Medulla oblongata (tissue), 1 donor: Measurements from ENCODE around the gene RBBP9.
"Not testable (repeated sequence)": the region's sequence is repeated elsewhere in the genome, so short reads cannot be mapped to it uniquely, and the experiment has no call there.

Experiments used
- DNase-seq: peaks from one replicate; pipeline ENCODE4 v3.0.0-alpha.2; 2015; ENCODE audit errors: extremely low spot score

Gene RBBP9

DNA sequence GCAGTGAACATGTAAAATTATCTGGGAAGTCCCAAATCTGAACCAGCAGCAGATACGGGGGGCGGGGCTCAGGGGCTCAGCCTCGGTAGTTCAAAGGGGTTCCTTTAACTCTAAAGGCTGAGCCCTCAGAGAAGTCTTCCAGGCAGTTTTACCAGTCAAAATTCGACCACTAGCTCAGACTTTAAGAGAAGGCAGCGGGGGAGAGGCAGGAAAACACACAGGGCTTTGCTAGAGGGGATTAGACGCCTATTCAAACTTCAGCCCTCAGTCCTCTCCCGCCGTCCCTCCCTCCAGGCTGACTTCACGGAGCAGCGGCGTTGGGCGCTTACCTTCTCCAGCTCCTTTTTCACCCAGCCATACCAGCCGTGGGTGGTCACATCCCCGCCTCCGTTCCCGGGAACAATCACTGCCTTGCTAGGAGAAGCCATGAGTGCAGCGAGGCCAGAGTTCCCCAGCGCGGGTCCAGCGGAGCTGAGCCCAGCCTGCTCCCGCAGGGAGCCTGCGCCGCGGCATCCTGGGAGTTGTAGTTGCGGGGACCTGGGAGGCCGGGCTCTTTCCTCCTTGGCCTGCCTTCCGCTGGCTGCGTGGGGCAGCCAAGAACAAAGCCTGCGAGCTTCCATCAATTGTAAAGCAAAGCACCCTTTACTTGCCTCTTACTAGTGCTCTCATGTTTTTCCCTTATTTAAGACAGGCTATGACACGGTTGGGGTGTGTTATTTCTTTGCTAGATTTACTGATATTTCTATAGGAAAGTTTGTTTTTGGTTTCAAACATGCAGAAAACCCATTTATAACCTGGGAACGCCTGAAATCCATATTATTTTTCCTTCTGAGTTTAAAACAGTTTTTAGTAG lies at the start of gene RBBP9:
TSS of gene RBBP9 (minus strand) at position 486 of the 853 bp plus-strand sequence. CDS start at position 428, 58 bp downstream.
- DNase-seq: peak; percentile 86

DNA sequence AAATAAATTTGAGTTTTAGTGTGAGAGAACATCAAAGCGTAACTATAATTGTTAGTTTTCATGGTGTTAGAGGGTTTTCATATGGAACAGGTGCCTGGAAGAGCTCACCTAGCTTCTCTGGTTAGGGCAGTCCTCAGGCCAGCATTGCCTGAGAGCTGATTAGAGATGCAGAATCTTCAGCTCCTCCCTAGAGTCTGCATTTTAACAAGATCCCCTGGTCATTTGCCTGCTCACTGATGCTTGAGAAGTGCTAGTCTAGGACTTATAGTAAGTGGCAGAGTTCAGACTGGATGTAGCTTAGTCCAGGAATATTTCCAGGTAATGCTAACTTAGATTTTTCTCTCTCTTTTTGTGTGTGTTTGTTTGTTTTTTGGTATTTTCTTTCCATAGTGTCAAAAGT lies 48.5 kb upstream of the RBBP9 start:
- DNase-seq: no peak

DNA sequence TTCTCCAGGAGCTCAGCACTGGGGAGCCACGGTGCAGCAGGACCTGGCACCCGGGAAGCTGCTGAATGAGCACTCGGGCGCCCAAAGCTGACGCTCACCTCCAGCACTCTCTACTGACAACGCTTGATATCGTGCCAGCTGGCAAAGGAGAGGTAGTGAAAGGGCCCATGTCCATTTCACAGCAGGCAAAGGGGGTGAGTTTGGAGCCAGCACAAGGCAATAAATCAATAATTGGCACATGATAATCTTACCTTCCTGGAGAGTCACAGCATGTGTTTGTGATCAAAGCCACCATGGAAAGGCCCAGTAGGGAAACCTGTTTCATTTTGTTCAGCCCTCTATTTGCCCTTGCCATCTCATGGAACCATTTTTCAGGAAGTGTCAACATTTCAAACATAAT lies 46.9 kb upstream of the RBBP9 start:
- DNase-seq: no peak

DNA sequence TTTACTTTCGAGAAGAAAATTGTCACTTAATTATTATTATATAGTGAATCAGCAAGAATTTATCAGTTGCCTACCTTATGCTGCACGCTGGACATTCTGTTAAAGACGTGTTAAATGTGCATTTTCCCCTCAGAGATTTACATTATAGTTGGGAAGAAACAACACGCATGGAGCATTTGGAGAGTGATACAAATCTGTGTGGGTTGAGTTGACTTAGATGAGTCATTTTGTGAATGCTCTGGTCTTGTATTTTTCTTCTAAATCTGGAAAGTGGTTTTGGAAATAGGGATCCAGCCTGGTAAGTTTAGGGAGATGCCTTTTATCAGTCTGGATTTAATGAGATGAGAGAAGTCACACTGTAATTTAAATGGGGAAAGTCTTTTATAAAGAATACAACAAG lies 46.2 kb upstream of the RBBP9 start:
- no peak for DNase-seq

DNA sequence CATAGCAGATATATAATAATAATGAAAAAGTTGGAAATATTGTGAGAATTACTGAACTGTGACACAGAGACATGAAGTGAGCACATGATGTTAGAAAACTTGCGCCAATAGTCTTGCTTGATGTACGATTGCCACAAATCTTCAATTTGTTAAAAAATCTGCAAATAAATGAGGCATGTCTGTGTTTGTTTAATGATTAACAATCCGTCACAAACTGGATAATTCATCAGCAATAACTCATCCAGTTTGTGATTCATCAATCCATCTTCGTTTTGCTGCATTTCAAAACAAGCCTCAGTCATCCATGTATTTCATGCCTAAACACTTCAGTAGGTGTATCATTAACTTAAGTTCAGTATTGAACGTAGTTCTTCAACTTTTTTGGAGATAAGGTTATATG lies 44.7 kb upstream of the RBBP9 start:
- DNase-seq: no peak

DNA sequence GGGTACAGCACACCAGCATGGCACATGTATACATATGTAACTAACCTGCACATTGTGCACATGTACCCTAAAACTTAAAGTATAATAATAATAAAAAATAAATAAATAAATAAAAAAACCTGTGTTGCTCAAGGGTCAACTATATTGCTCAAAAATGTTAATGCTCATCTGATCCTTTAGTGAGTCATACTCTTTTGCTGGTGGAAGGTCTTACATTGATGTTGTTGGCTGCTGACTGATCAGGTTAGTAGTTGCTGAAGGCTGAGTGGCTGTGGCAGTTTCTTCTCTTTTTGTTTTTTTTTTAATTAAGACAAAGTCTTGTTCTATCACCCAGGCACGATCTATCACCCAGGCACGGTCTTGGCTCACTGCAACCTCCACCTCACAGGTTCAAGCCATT lies 40.6 kb upstream of the RBBP9 start:
- DNase-seq: no peak

DNA sequence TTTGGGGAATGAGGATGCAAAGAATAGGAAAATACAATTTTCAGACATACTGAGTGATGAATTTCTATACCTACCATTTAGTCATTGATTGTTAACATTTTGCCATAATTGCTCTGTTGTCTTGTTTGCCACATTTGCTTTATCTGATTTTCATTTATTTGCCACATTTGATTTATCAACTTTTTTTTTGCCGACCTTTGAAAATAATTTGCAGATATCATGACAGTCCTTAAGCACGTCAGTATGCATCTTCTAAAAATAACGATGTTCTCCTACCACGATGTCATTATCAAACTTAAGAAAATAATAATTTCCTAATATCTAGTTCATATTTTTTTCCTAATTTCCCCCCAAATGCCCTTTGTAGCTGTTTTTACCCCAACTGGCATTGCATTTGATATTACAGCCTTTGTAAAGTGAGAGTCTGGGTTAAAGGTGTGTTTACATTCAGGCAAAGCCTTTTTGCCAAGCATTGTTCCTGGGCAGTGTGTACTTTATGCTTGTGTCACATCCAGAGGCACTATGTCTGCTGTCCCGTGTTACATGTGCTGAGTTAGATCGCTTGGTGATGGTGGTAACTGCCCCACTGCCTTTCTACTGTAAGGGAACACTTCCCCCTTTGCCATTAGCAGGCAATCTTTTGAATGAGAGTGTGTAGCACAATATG lies 37.1 kb upstream of the RBBP9 start:
- DNase-seq: no peak

DNA sequence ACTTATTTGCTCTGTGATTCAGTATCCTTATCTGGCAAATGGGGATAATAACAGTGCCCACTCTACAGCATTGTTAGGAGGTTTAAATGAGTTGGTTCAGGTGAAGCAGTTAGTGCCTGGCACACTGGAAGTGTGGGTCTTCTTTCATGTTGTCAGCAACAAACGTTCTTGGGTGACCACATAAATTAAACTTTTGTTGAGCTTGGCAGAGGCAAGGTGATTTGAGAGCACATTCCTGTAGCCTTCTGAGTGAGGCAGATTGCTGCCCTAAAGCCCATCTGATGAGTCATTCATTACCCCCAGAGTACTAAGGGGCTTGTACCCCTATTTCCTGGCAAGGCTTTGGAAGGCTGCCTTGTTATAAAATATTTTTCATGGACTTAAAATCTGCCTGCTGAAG lies 36.5 kb upstream of the RBBP9 start:
- DNase-seq: no peak

DNA sequence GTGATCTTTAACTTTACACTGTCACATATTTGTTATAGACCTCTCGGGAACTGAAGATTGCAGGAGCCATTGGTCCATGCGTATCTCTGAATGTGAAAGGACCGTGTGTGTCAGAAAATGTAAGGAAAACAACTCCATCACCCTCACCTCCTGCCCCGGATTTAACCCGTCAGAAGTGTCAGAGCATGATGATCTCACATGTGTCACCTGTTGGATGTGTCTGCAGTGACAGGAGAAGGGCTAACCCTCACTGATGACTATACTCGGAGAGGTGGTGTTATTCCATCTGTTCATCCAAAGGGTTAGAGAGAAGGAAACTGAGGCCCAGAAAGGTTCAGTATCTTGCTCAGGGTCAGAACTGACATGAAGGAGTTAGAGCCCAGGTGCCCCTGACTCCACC lies 35.6 kb upstream of the RBBP9 start:
- no peak for DNase-seq

DNA sequence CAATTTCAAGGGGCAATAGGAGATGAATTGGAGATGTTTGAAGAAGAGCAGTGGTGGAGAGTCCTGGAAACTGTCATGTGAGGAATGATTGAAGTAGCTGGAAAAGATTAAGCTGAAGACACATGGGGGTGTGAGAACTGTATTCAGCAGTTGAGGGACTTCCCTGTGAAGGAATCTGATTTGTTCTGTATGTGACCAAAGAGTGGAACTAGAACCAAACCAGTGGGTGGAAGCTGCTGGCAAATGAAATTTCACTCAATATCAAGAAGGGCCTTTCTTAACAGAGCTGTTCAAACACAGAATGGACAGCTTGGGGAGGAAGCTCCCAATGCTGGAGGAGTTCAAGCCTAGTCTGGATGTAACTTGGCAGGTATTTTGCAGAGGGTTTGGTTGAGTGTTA lies 32.0 kb upstream of the RBBP9 start:
- no peak for DNase-seq

DNA sequence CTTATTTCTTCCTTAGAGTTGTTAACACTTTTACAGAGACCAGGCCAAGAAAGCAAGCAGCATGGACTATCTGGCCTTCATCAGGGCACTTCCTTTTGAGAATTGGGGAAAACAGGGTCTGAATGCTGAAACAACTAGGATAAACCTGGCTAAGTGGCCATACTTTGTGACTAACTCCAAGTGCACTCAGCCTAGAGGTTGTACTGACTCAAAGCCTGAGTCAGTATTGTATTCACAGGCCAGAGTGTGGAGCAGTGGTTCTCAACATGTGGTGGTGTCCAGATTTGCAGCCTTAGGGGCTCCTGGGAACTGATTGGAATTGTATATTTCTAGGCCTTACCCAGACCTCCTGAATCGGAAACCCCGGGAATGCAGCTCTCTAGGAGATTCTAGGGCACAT lies 30.8 kb upstream of the RBBP9 start:
- no peak for DNase-seq

DNA sequence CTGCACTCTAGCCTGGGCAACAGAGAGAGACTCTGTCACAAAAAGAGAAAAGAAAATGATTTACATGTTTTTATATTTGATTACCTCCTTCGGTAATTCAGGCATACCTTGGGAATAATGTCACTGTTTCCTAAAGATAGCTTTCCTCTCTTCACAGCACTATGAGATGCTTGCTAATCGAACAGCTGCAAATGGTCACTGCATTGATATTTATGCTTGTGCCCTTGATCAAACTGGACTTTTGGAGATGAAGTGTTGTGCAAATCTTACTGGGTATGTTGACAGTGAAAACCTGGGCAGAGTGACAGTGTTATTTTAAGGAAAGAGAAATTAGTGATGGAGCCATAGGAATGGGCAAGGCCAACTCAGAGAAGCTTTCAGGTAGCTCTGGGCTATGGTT lies 30.3 kb upstream of the RBBP9 start:
- DNase-seq: no peak

DNA sequence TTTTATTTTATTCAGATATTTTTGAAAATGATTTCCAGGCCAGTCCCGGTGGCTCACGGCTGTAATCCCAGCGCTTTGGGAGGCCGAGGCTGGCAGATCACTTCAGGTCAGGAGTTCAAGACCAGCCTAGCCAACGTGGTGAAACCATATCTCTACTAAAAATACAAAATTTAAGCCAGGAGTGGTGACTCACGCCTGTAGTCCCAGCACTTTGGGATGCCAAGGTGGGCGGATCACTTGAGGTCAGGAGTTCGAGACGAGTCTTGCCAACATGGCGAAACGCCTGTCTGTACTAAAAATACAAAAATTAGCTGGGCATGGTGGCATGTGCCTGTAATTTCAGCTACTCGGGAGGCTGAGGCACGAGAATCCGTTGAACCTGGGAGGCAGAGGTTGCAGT lies 29.7 kb upstream of the RBBP9 start:
- DNase-seq: not testable (repeated sequence)

DNA sequence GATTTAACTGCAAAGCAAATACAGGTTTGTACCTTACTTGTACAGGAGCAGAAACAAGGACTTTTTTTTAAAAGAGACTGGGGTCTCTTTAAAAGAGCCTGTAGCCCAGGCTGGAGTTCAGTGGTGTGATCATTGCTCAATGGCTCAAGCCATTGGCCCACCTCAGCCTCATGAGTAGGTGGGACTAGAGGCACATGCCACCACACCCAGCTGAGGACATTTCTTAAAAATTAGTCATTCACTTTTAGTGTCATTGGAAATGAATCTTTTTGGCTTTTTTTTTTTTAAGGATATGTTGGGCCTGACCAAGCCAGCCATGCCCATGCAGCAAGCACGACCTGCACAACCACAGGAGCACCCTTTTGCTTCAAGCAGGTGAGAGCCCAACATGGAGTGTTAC lies 27.6 kb upstream of the RBBP9 start:
- no peak for DNase-seq

DNA sequence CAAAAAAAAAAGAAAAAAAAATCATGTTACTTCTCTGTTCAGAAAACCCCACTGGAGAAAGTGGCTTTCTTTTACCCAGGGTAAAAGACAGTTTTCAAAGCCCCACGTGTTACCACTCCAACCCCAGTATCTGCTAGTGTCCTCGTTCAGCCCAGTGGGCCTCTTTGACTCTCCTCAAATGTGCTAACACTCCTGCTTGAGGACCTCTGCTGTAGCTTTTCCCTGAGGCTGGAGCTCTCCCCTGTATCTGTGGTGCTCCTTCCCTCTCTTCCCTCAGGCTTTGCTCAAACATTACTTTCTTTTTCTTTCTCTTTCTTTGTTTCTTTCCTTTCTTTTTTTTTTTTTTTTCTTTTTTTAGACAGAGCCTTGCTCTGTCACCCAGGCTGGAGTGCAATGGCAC lies 26.0 kb upstream of the RBBP9 start:
- DNase-seq: no peak

DNA sequence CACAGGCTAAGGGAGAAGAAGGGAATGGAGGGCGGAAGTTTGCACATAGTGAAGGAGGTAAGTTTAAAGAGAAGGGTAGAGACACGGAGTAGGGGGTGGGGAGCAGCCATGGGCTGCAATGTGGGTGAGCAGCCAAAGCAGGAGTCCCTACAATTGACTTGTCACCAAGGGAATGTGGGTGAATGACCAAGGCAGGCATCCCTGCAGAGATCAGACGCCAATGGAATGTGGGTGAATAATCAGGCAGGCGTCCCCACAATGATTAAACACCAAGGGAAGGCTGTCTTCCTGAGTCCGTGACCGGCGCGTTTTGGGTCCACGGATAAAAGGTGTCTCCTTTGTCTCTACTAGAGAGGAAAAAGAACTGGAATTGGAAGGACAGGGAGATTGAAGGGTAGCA lies 25.0 kb upstream of the RBBP9 start:
- not testable (repeated sequence) for DNase-seq

DNA sequence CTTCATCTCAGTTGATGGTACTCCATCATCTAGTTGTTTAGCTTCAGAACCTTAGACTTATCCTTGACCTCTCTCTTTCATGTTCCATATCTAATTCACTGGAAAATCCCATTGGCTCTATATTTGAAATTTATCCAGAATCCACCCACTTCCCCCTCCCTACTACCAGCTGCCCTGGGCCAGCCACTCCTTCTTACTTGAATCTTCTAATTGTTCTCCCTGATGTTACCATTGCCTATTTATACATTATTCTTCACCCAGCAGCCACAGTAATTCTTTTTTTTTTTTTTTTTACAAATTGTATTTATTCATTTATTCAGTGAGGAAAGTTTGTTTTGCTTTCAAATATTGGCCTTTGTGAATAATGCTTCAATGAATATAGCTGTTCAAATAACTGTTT lies 18.9 kb upstream of the RBBP9 start:
- DNase-seq: no peak

DNA sequence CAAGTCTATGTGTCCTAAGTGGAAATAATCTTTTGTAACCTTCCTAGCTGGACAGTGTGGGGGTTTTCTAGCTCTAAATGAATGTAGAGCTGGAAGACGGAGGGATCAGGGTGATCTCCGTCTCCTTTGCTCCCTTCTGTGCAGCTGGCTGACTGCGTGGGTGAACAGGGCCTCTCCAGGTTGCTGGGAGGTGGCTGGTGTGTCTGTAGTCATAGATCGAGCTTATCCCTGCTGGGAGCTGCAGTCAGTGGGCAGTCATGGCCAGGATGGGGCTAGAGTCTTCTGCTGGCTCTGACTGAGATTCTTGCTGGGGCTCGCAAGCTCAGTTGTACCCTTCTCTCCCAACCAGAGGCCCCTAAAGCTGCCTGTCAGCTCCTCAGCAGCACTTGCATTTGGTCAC lies 17.1 kb upstream of the RBBP9 start:
- DNase-seq: no peak

DNA sequence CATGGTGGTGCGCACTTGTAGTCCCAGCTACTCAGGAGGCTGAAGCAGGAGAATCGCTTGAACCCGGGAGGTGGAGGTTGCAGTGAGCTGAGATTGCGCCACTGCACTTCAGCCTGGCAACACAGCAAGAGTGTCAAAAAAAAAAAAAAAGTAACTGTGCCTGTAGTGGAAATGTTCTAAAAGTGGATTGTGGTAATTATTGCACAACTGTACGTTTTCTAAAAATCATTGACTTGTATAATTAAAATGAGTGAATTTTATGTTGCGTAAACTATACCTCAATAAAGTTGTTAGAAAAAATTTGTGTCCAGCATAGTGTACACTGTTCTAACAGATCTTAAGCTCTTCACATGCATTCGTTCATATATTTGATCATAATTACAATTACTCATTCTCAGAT lies 16.2 kb upstream of the RBBP9 start:
- no peak for DNase-seq

DNA sequence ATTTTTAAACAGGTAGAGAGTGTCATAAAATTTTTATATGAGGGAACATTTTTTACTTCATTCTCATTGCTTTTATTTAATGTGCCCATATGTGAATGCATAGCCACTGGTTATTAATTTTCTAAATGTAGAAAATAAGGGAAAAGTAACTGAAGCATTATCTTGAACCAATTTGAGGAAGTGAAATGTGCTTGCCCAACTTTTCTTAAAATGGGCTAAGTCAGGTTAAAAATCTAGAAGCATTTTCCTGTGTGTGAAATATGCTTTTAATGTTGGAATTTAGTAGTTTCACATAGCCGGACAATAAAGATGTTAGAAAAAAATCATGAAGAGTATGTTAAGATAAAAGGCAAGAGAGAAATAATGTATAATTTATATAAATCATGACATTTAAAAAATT lies 14.5 kb upstream of the RBBP9 start:
- no peak for DNase-seq

DNA sequence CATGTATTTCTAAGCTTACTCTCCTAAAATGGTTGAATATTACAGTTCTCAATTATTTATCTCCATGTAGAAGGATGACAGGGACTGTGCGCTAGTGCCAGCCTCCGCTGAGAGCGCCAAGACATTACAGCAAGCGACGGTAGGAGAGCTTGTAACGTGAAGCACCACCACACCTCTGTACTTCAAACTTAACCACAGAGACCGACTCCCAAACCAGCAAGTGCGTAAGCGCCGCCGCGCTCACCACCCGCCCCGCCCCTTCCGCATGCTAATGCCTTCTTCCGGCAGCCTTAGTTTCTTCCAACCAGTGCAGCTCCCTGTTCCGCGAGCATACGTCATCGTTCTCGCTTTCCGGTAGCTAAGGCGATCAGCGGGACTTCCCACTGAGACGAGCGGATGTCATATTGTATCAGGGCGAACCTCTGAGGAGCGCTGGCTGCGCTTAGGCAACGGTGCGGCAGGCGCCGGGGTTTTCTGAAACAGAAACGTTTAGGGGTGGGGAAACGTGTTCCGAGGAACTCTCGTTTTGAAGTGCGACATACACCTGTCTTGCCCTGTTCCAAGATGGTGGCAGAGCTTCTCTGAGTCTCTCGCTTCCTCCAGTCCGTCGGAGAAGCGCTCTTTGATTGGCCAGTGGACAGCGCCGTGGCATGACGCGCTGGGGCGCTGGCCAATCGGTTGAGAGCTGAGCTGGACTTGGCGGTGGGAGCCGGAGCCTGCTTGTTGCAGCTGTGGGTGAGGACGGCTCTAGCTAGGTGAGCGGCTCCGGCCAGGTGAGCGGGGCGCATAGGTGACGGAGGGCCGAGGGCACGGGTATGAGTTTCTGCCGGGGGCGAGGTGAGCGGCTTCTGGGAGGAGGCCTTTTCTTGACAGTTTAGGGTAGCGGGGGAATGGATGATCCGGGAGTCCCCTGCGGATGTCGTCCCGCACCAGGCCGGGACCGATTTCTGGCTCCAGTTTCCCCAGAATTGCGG lies 10.5 kb upstream of the RBBP9 start, which contains the start of gene SEC23B:
TSS of gene SEC23B (plus strand) at position 723 of the 974 bp plus-strand sequence. CDS start 2,896 bp downstream, outside the sequence.
- peak; percentile 99 for DNase-seq

DNA sequence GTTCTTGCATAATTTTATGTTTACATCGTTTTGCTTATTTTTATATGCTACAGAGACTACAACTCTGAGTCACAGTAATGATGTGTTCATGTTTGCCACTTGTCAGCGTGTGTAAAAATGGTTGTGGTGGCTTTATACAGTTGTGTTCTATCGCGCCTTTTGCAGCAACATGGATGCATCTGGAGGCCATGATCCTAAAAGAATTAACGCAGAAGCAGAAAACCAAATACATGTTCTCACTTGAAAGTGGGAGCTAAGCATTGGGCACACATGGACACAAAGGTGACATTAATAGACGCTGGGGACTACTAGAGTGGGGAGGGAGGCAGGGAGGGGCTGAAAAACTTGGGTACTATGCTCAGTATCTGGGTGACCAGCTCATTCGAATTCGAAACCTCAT lies 9.7 kb upstream of the RBBP9 start:
- no peak for DNase-seq
